ENCODE data around the gene EIF2S1. TPM values are rescaled to one million over a fixed set of nuclear protein-coding genes. Genes with fewer than 3 reads are reported as not detected.
"Not testable (repeated sequence)": the region's sequence is repeated elsewhere in the genome, so short reads cannot be mapped to it uniquely, and the experiment has no call there.

EIF2S1 gene
- total and polyA plus RNA-seq, 12 donors: 15.7 to 260 (median 74.0) TPM

DNA sequence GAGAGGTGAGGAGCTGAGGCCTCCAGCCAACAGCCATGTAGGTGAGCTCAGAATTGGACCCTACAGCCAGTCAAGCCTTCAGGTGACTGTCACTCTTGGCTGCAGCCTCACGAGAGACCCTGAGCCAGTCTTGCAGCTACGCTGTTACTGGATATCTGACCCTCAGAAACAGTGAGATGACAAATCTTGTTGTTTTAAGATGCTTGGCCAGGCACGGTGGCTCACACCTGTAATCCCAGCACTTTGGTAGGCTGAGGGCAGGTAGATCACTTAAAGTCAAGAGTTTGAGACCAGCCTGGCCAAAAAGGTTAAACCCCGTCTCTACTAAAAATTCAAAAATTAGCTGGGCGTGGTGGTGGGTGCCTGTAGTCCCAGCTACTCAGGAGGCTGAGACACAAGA lies 45.6 kb downstream of the EIF2S1 start:
- no peak overlapping the region for H3K27ac ChIP-seq
- no peak overlapping the region for H3K4me3 ChIP-seq
- H3K9me3 ChIP-seq (replicated peaks in 1 of 3): no peaks in the 10 kb centered on the region
- no peaks in the 10 kb centered on the region for H3K27me3 ChIP-seq
- no peaks in the 10 kb centered on the region for H3K36me3 ChIP-seq (replicated peaks in 1 of 2)
- DNase-seq: peak in 2 of 7 donors; percentile 6 to 39
- no peaks in the 10 kb centered on the region for H3K4me1 ChIP-seq (replicated peaks in 1 of 2)
- TF ChIP-seq POLR2A (IDR thresholded peaks at IDR 0.05): no peak
- TF ChIP-seq, protein P1, sequence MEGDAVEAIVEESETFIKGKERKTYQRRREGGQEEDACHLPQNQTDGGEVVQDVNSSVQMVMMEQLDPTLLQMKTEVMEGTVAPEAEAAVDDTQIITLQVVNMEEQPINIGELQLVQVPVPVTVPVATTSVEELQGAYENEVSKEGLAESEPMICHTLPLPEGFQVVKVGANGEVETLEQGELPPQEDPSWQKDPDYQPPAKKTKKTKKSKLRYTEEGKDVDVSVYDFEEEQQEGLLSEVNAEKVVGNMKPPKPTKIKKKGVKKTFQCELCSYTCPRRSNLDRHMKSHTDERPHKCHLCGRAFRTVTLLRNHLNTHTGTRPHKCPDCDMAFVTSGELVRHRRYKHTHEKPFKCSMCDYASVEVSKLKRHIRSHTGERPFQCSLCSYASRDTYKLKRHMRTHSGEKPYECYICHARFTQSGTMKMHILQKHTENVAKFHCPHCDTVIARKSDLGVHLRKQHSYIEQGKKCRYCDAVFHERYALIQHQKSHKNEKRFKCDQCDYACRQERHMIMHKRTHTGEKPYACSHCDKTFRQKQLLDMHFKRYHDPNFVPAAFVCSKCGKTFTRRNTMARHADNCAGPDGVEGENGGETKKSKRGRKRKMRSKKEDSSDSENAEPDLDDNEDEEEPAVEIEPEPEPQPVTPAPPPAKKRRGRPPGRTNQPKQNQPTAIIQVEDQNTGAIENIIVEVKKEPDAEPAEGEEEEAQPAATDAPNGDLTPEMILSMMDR (IDR thresholded peaks at IDR 0.05): no peak
- WGBS, 4 donors: 90 to 95% (median 92%) methylated on average over 5 of the region's 5 CpGs
- intact Hi-C loops (cut with DNase I): no loop called here

DNA sequence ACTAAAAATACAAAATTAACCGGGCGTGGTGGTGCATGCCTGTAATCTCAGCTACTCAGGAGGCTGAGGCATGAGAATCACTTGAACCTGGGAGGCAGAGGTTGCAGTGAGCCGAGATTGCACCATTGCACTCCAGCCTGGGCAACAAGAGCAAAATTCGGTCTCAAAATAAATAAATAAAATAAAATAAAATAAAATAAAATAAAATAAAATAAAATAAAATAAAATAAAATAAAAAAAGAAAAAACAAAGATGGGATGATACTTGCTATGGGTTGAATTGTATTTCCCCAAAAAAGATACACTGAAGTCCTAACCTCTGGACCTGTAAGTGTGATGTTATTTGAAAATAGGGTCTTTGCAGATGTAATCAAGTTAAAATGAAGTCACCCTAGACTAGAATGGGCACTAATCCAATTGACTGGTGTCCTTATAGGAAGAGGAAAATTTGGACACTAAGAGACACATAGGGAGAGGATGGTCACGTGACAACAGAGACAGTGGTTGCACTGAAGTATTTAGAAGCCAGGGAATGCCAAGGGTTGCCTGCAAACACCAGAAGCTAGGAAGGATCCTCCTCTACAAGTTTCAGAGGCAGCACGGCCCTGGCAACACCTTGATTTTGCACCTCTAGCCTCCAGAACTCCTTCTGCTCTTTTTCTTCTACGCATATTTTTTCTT lies 48.1 kb downstream of the EIF2S1 start:
- H3K27me3 ChIP-seq; H3K36me3 ChIP-seq (replicated peaks in 1 of 2); H3K9me3 ChIP-seq (replicated peaks in 1 of 3); H3K4me3 ChIP-seq; intact Hi-C loops (cut with DNase I); H3K27ac ChIP-seq; DNase-seq: not testable (repeated sequence)
- H3K4me1 ChIP-seq (replicated peaks in 1 of 2): peaks cover 5 to 16% of the 10 kb centered on the region in 2 donors
- WGBS, 4 donors: 84 to 89% (median 84%) methylated on average over 7 of the region's 7 CpGs

DNA sequence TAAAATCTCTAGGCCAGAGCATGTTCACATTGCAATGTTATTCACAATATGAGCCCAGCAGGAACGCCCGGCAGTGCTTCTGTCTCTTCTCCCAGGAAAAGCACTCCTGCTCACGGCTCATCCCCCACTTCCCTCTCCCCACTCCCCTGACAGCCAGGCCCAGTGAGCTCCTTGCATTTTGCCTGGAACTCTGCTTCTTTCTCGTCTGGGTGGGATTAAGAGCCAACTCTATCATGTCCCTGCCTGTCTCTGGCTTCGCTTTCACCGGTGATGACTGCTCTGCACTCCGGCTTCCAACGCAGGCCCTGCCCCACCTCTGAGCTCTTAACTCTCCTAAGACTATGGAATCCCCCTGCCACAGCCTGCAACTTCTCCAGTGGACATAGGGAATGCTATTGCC lies 49.3 kb downstream of the EIF2S1 start:
- TF ChIP-seq POLR2A (IDR thresholded peaks at IDR 0.05): no peak
- TF ChIP-seq, protein P1 (IDR thresholded peaks at IDR 0.05): no peak
- Histone ChIP-seq H3K4me3 (no peak overlapping the region), H3K4me1 (replicated peaks in 1 of 2) (peaks cover 5 to 16% of the 10 kb centered on the region in 2 donors), H3K27ac (peak overlapping the region in 1 of 5 donors; percentile 49), H3K27me3 (no peaks in the 10 kb centered on the region), H3K9me3 (replicated peaks in 1 of 3) (no peaks in the 10 kb centered on the region), H3K36me3 (replicated peaks in 1 of 2) (no peaks in the 10 kb centered on the region)
- DNase-seq: no peak
- intact Hi-C loops (cut with DNase I): no loop called here
- 61 to 81% (median 72%) methylated on average over 8 of the region's 8 CpGs for WGBS, 4 donors

DNA sequence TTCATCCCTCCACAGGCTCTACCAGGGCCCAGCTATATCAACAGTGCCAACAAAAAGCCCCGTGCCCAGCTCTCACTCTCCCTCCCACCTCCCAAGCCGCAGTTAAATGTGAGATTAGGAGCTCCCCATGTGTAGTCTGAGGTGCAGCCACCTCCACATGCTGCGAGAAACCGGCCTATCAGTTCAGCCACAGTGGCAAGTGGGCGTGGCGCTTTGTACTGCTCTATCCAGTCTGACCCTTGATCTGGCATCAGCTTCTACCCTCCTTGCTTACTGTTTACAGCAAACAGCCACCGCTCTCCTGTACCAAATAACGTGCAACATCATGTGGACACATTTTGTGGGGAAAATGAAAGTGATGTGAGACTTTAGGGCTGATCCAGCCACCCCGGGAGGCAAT lies 50.2 kb downstream of the EIF2S1 start:
- TF ChIP-seq POLR2A (IDR thresholded peaks at IDR 0.05): no peak
- TF ChIP-seq, protein P1 (IDR thresholded peaks at IDR 0.05): no peak
- 88 to 96% (median 92%) methylated on average over 6 to 9 of the region's 9 CpGs for WGBS, 4 donors
- Histone ChIP-seq H3K36me3 (replicated peaks in 1 of 2) (no peaks in the 10 kb centered on the region), H3K27ac (peak overlapping the region in 1 of 5 donors; percentile 49), H3K4me3 (no peak overlapping the region), H3K27me3 (no peaks in the 10 kb centered on the region), H3K9me3 (replicated peaks in 1 of 3) (no peaks in the 10 kb centered on the region), H3K4me1 (replicated peaks in 1 of 2) (peaks cover 5 to 16% of the 10 kb centered on the region in 2 donors)
- DNase-seq: no peak
- intact Hi-C loops (cut with DNase I): no loop called here

DNA sequence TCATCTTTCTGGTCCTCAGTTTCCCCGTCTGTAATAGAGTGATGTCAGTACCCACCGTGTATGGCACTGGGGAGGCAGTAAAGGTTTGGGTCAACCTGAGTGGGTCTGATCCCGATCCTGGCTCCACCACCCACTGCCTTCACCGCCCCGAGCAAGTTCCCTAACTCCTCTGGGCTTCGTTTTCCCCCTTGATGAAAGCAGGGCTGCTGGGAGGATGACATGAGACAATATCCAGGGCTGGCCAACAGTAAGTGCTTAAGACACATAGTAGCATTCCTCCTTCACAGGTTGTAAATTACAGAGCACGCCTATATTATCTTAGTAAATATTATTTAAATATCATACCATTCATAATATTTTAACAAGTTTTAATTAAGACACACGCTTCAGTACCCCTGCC lies 51.2 kb downstream of the EIF2S1 start:
- Histone ChIP-seq H3K4me3 (peak overlapping the region in 2 of 4 donors; percentile 39 to 70), H3K27me3 (no peaks in the 10 kb centered on the region), H3K36me3 (replicated peaks in 1 of 2) (no peaks in the 10 kb centered on the region), H3K27ac (peak overlapping the region in 2 of 5 donors; percentile 48 to 59), H3K4me1 (replicated peaks in 1 of 2) (peaks cover 11 to 18% of the 10 kb centered on the region in 2 donors), H3K9me3 (replicated peaks in 1 of 3) (no peaks in the 10 kb centered on the region)
- TF ChIP-seq, protein P1 (IDR thresholded peaks at IDR 0.05): no peak
- TF ChIP-seq POLR2A (IDR thresholded peaks at IDR 0.05): no peak
- DNase-seq: peak in 1 of 7 donors; percentile 18
- WGBS, 4 donors: 50 to 70% (median 62%) methylated on average over 7 to 8 of the region's 8 CpGs
- intact Hi-C loops (cut with DNase I): no loop called here
